SK-N-SH treated with all-trans-retinoic acid at 6 μM for 48 hours (cell line): ENCODE data around the gene SYNGR3.

ENCODE experiments used
- BACH2 ChIP-seq: fragments of 250-450 bp; sonication (Bioruptor Pico); IDR thresholded peaks from 2 replicates; pipeline ENCODE4 v1.9.0; 2021; ENCODE audit warnings: mild to moderate bottlenecking, borderline replicate concordance
- CREB5 ChIP-seq: fragments of 250-450 bp; sonication (Bioruptor Pico); IDR thresholded peaks from 2 replicates; pipeline ENCODE4 v1.5.1; 2020; ENCODE audit warnings: low read depth, mild to moderate bottlenecking, moderate library complexity
- PATZ1 ChIP-seq: fragments of 250-450 bp; sonication (Bioruptor Pico); IDR thresholded peaks from 2 replicates; pipeline ENCODE4 v1.8.0; 2020; ENCODE audit warnings: mild to moderate bottlenecking, moderate library complexity, borderline replicate concordance
- PPARA ChIP-seq: fragments of 250-450 bp; sonication (Bioruptor Pico); IDR thresholded peaks from 2 replicates; pipeline ENCODE4 v1.5.0; 2020; ENCODE audit warnings: mild to moderate bottlenecking, borderline replicate concordance
- TCF4 ChIP-seq: fragments of 250-450 bp; sonication (Bioruptor Pico); IDR thresholded peaks from 2 replicates; pipeline ENCODE4 v1.8.0; 2021; ENCODE audit warnings: mild to moderate bottlenecking, moderate library complexity, borderline replicate concordance
- ZFP30 ChIP-seq: fragments of 450-650 bp; formaldehyde crosslinking; IDR thresholded peaks from 2 replicates; pipeline ENCODE4 v1.5.0; 2022; ENCODE audit warnings: mild to moderate bottlenecking, moderate library complexity
- ZNF70 ChIP-seq: fragments of 450-650 bp; formaldehyde crosslinking; IDR thresholded peaks from 2 replicates; pipeline ENCODE4 v1.5.0; 2020; ENCODE audit warnings: mild to moderate bottlenecking, moderate library complexity

- TF ChIP-seq ZFP30 (CRISPR knock-in tag) (no peak), BACH2 (CRISPR knock-in tag) (no peak), ZNF70 (CRISPR knock-in tag) (no peak), TCF4 (CRISPR knock-in tag) (no peak), PATZ1 (no peak), PPARA (no peak), CREB5 (CRISPR knock-in tag) (no peak)
These were observed 48.0 kb downstream of the SYNGR3 start for GRCh38 chr16:2037647-2038381.
